GM23338 (cell line): ENCODE data around the gene SNAPC1. TPM values are rescaled to one million over a fixed set of nuclear protein-coding genes. Genes with fewer than 3 reads are reported as not detected.

Source experiments
- ATAC-seq: fragments of 200-7000 bp; cut with Tn5 transposase; 3 replicates; pipeline ENCODE4 v1.9.1; 2020
- DNase-seq: peaks from one replicate; pipeline ENCODE4 v3.0.0-alpha.2; 2015; ENCODE audit warnings: low spot score
- H2AFZ ChIP-seq: fragments of 200-600 bp; sonication (generic); 2 replicates; pipeline ENCODE4 v1.8.0; 2016; ENCODE audit warnings: antibody characterized with exemption, mild to moderate bottlenecking, moderate library complexity
- H3F3A ChIP-seq: fragments of 200-600 bp; sonication (generic); replicated peaks from 2 replicates; pipeline ENCODE4 v1.8.0; 2017; ENCODE audit warnings: antibody characterized with exemption, mixed run types, low read depth
- H3K27ac ChIP-seq: fragments of 200-600 bp; sonication (generic); 2 replicates; pipeline ENCODE4 v1.6.1; 2016; ENCODE audit warnings: low read depth
- H3K27me3 ChIP-seq: fragments of 200-600 bp; sonication (generic); 2 replicates; pipeline ENCODE4 v1.8.0; 2016; ENCODE audit warnings: mild to moderate bottlenecking, mixed run types, moderate library complexity; ENCODE audit not compliant: insufficient read depth
- H3K36me3 ChIP-seq: fragments of 200-600 bp; sonication (generic); 2 replicates; pipeline ENCODE4 v1.8.0; 2016; ENCODE audit warnings: mild to moderate bottlenecking; ENCODE audit not compliant: insufficient read depth
- H3K4me1 ChIP-seq: fragments of 200-600 bp; sonication (generic); 2 replicates; pipeline ENCODE4 v1.8.0; 2016; ENCODE audit warnings: mild to moderate bottlenecking, moderate library complexity; ENCODE audit not compliant: insufficient read depth
- H3K4me2 ChIP-seq: fragments of 200-600 bp; sonication (generic); 2 replicates; pipeline ENCODE4 v1.7.1; 2017; ENCODE audit warnings: mixed run types
- H3K4me3 ChIP-seq: fragments of 200-600 bp; sonication (generic); 2 replicates; pipeline ENCODE4 v1.6.1; 2016; ENCODE audit warnings: mixed run types
- H3K79me2 ChIP-seq: fragments of 200-600 bp; sonication (generic); replicated peaks from 2 replicates; pipeline ENCODE4 v1.8.0; 2017; ENCODE audit warnings: mild to moderate bottlenecking; ENCODE audit not compliant: insufficient read depth
- H3K9me2 ChIP-seq: fragments of 200-600 bp; sonication (generic); 2 replicates; pipeline ENCODE4 v1.8.0; 2017; ENCODE audit not compliant: insufficient read depth
- H4K20me1 ChIP-seq: fragments of 200-600 bp; sonication (generic); replicated peaks from 2 replicates; pipeline ENCODE4 v1.8.0; 2017; ENCODE audit warnings: mild to moderate bottlenecking; ENCODE audit not compliant: insufficient read depth
- H3K27ac Mint-ChIP-seq: 2 replicates; pipeline ENCODE4 v1.8.0; 2020; ENCODE audit warnings: inconsistent platforms, mild to moderate bottlenecking, moderate library complexity, mixed read lengths
- H3K27me3 Mint-ChIP-seq: 3 replicates; pipeline ENCODE4 v1.8.0; 2022; ENCODE audit warnings: low read depth, mild to moderate bottlenecking, moderate library complexity, mixed read lengths, inconsistent platforms; ENCODE audit not compliant: insufficient read depth, poor library complexity
- H3K36me3 Mint-ChIP-seq: 3 replicates; pipeline ENCODE4 v1.8.0; 2021; ENCODE audit warnings: low read depth, mild to moderate bottlenecking, inconsistent platforms, moderate library complexity, mixed read lengths
- H3K4me1 Mint-ChIP-seq: 3 replicates; pipeline ENCODE4 v1.8.0; 2020; ENCODE audit warnings: mild to moderate bottlenecking, inconsistent platforms, mixed read lengths
- H3K4me3 Mint-ChIP-seq: 3 replicates; pipeline ENCODE4 v1.8.0; 2021; ENCODE audit warnings: moderate library complexity, mild to moderate bottlenecking, inconsistent platforms, mixed read lengths
- H3K9me3 Mint-ChIP-seq: 3 replicates; pipeline ENCODE4 v1.8.0; 2020; ENCODE audit warnings: moderate library complexity, mild to moderate bottlenecking, inconsistent platforms, mixed read lengths
- CTCF ChIP-seq, 2 experiments: fragments of 200-600 bp in 1 of 2; sonication (generic) in 1 of 2; conservative IDR thresholded peaks; 2 replicates each; pipeline versions ENCODE4 v1.5.1 to v1.6.1; 2016 to 2017; ENCODE audit warnings: antibody characterized with exemption in 2 of 2, low read depth in 2 of 2, mild to moderate bottlenecking in 2 of 2, moderate library complexity in 1 of 2
- EZH2 ChIP-seq: fragments of 200-600 bp; sonication (generic); IDR thresholded peaks from one replicate; pipeline ENCODE4 v1.8.0; 2017; ENCODE audit warnings: antibody characterized with exemption, mild to moderate bottlenecking, low read depth; ENCODE audit not compliant: unreplicated experiment
- EZH2phosphoT487 ChIP-seq: fragments of 200-600 bp; sonication (generic); IDR thresholded peaks from one replicate; pipeline ENCODE4 v1.8.1; 2018; ENCODE audit warnings: antibody characterized with exemption; ENCODE audit not compliant: unreplicated experiment
- NANOG ChIP-seq: IDR thresholded peaks from 2 replicates; pipeline ENCODE4 v1.6.1; 2016; ENCODE audit warnings: antibody characterized with exemption, borderline replicate concordance
- STAT1 ChIP-seq: IDR thresholded peaks from one replicate; pipeline ENCODE4 v1.6.1; 2016; ENCODE audit warnings: antibody characterized with exemption; ENCODE audit not compliant: unreplicated experiment
- ZNF114 ChIP-seq: fragments of 250-450 bp; sonication (Bioruptor Pico); IDR thresholded peaks from 2 replicates; pipeline ENCODE4 v1.5.0; 2020; ENCODE audit warnings: mild to moderate bottlenecking, moderate library complexity
- ZNF331 ChIP-seq: fragments of 250-450 bp; sonication (Bioruptor Pico); IDR thresholded peaks from 2 replicates; pipeline ENCODE4 v1.5.0; 2020; ENCODE audit warnings: low read depth, mild to moderate bottlenecking, moderate library complexity
- polyA plus RNA-seq: library from polyadenylated mRNA; unstranded; fragments of >200 nt; fragmentation: Nextera tagmentation; extraction: Ambion mirVana; gene quantifications from 2 replicates; pipeline ENCODE4 v1.2.1, GENCODE V29; 2016
- total RNA-seq: library from RNA; depleted of rRNA; stranded (reverse); fragments of >200 nt; shearing (Covaris generic); gene quantifications from 2 replicates; pipeline ENCODE4 v1.2.3, GENCODE V29; 2014
- TF ChIP-seq, protein P1 (sequence below): fragments of 250-450 bp; sonication (Bioruptor Pico); IDR thresholded peaks from 2 replicates; pipeline ENCODE4 v1.5.0; 2020; ENCODE audit warnings: mild to moderate bottlenecking, moderate library complexity
- TF ChIP-seq, protein P2 (sequence below): IDR thresholded peaks from 2 replicates; pipeline ENCODE4 v1.6.1; 2016; ENCODE audit warnings: antibody characterized with exemption
- TF ChIP-seq, protein P3 (sequence below): IDR thresholded peaks from one replicate; pipeline ENCODE4 v1.6.1; 2018; ENCODE audit warnings: antibody characterized with exemption; ENCODE audit not compliant: unreplicated experiment

Gene SNAPC1
- total and polyA plus RNA-seq, 2 experiments from 2014 or later = 14.8 to 33.4 TPM

- Mint-ChIP-seq H3K4me3 (no peak overlapping the region), H3K27ac (no peak overlapping the region), H3K27me3 (peaks cover 2% of the 10 kb centered on the region), H3K9me3 (no peaks in the 10 kb centered on the region), H3K36me3 (peaks cover 92% of the 10 kb centered on the region), H3K4me1 (no peaks in the 10 kb centered on the region)
- Histone ChIP-seq H3K4me1 (no peaks in the 10 kb centered on the region), H3K27me3 (no peaks in the 10 kb centered on the region), H3K4me2 (no peak overlapping the region), H3K9me2 (no peaks in the 10 kb centered on the region), H4K20me1 (peaks cover 7% of the 10 kb centered on the region; the same call in 1 of the 2 replicates), H3F3A (peaks cover 6% of the 10 kb centered on the region; the same call in 1 of the 2 replicates), H2AFZ (no peak overlapping the region), H3K27ac (no peak overlapping the region), H3K36me3 (peaks cover 89% of the 10 kb centered on the region), H3K4me3 (no peak overlapping the region), H3K79me2 (peaks cover 46% of the 10 kb centered on the region)
- no peak for TF ChIP-seq ZNF114
- TF ChIP-seq, protein P1, sequence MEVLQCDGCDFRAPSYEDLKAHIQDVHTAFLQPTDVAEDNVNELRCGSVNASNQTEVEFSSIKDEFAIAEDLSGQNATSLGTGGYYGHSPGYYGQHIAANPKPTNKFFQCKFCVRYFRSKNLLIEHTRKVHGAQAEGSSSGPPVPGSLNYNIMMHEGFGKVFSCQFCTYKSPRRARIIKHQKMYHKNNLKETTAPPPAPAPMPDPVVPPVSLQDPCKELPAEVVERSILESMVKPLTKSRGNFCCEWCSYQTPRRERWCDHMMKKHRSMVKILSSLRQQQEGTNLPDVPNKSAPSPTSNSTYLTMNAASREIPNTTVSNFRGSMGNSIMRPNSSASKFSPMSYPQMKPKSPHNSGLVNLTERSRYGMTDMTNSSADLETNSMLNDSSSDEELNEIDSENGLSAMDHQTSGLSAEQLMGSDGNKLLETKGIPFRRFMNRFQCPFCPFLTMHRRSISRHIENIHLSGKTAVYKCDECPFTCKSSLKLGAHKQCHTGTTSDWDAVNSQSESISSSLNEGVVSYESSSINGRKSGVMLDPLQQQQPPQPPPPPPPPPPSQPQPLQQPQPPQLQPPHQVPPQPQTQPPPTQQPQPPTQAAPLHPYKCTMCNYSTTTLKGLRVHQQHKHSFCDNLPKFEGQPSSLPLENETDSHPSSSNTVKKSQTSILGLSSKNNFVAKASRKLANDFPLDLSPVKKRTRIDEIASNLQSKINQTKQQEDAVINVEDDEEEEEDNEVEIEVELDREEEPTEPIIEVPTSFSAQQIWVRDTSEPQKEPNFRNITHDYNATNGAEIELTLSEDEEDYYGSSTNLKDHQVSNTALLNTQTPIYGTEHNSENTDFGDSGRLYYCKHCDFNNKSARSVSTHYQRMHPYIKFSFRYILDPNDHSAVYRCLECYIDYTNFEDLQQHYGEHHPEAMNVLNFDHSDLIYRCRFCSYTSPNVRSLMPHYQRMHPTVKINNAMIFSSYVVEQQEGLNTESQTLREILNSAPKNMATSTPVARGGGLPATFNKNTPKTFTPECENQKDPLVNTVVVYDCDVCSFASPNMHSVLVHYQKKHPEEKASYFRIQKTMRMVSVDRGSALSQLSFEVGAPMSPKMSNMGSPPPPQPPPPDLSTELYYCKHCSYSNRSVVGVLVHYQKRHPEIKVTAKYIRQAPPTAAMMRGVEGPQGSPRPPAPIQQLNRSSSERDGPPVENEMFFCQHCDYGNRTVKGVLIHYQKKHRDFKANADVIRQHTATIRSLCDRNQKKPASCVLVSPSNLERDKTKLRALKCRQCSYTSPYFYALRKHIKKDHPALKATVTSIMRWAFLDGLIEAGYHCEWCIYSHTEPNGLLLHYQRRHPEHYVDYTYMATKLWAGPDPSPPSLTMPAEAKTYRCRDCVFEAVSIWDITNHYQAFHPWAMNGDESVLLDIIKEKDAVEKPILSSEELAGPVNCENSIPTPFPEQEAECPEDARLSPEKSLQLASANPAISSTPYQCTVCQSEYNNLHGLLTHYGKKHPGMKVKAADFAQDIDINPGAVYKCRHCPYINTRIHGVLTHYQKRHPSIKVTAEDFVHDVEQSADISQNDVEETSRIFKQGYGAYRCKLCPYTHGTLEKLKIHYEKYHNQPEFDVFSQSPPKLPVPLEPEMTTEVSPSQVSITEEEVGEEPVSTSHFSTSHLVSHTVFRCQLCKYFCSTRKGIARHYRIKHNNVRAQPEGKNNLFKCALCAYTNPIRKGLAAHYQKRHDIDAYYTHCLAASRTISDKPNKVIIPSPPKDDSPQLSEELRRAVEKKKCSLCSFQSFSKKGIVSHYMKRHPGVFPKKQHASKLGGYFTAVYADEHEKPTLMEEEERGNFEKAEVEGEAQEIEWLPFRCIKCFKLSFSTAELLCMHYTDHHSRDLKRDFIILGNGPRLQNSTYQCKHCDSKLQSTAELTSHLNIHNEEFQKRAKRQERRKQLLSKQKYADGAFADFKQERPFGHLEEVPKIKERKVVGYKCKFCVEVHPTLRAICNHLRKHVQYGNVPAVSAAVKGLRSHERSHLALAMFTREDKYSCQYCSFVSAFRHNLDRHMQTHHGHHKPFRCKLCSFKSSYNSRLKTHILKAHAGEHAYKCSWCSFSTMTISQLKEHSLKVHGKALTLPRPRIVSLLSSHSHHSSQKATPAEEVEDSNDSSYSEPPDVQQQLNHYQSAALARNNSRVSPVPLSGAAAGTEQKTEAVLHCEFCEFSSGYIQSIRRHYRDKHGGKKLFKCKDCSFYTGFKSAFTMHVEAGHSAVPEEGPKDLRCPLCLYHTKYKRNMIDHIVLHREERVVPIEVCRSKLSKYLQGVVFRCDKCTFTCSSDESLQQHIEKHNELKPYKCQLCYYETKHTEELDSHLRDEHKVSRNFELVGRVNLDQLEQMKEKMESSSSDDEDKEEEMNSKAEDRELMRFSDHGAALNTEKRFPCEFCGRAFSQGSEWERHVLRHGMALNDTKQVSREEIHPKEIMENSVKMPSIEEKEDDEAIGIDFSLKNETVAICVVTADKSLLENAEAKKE = no peak
- TF ChIP-seq, protein P2, sequence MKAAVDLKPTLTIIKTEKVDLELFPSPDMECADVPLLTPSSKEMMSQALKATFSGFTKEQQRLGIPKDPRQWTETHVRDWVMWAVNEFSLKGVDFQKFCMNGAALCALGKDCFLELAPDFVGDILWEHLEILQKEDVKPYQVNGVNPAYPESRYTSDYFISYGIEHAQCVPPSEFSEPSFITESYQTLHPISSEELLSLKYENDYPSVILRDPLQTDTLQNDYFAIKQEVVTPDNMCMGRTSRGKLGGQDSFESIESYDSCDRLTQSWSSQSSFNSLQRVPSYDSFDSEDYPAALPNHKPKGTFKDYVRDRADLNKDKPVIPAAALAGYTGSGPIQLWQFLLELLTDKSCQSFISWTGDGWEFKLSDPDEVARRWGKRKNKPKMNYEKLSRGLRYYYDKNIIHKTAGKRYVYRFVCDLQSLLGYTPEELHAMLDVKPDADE = no peak
- no peak for TF ChIP-seq EZH2phosphoT487
- TF ChIP-seq STAT1 = no peak
- TF ChIP-seq EZH2 = no peak
- no peak for TF ChIP-seq CTCF (conservative IDR thresholded peaks at IDR 0.05; ENCODE audit: low read depth in 2 of 2)
- TF ChIP-seq NANOG = no peak
- TF ChIP-seq ZNF331 (CRISPR knock-in tag) = no peak
- TF ChIP-seq, protein P3, sequence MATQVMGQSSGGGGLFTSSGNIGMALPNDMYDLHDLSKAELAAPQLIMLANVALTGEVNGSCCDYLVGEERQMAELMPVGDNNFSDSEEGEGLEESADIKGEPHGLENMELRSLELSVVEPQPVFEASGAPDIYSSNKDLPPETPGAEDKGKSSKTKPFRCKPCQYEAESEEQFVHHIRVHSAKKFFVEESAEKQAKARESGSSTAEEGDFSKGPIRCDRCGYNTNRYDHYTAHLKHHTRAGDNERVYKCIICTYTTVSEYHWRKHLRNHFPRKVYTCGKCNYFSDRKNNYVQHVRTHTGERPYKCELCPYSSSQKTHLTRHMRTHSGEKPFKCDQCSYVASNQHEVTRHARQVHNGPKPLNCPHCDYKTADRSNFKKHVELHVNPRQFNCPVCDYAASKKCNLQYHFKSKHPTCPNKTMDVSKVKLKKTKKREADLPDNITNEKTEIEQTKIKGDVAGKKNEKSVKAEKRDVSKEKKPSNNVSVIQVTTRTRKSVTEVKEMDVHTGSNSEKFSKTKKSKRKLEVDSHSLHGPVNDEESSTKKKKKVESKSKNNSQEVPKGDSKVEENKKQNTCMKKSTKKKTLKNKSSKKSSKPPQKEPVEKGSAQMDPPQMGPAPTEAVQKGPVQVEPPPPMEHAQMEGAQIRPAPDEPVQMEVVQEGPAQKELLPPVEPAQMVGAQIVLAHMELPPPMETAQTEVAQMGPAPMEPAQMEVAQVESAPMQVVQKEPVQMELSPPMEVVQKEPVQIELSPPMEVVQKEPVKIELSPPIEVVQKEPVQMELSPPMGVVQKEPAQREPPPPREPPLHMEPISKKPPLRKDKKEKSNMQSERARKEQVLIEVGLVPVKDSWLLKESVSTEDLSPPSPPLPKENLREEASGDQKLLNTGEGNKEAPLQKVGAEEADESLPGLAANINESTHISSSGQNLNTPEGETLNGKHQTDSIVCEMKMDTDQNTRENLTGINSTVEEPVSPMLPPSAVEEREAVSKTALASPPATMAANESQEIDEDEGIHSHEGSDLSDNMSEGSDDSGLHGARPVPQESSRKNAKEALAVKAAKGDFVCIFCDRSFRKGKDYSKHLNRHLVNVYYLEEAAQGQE = no peak
- no peak for DNase-seq
- ATAC-seq = no peak
Measured at GRCh38 chr14:61739133-61739532, 23.1 kb upstream of the SNAPC1 start.
